GM12801 (cell line): Measurements from ENCODE around the gene CHD5.

ENCODE experiments used
- CTCF ChIP-seq: IDR thresholded peaks from one replicate; pipeline ENCODE4 v1.5.1; 2011; ENCODE audit warnings: control low read depth; ENCODE audit not compliant: insufficient read length; ENCODE audit errors: extremely low read depth

CHD5 gene

GRCh38 chr1:6117624-6118023, 62.5 kb downstream of the CHD5 start:
- no peak for TF ChIP-seq CTCF

- no peak for TF ChIP-seq CTCF
Observed at GRCh38 chr1:6117064-6117463, 63.1 kb downstream of the CHD5 start.

- no peak for TF ChIP-seq CTCF
Observed at GRCh38 chr1:6116137-6116536, 64.0 kb downstream of the CHD5 start.

GRCh38 chr1:6113745-6114144, 66.4 kb downstream of the CHD5 start:
- TF ChIP-seq CTCF: no peak

GRCh38 chr1:6113116-6113515, 67.0 kb downstream of the CHD5 start:
- no peak for TF ChIP-seq CTCF

- no peak for TF ChIP-seq CTCF
Observed at GRCh38 chr1:6112690-6113005, 67.5 kb downstream of the CHD5 start.

- TF ChIP-seq CTCF: no peak
Observed at GRCh38 chr1:6111991-6112689, 68.0 kb downstream of the CHD5 start.
